Neutrophil (primary cell): ENCODE results near the gene TMOD1.
A peak's percentile ranks its signal among the peaks of the same experiment; 100 is the strongest.
"Not testable (repeated sequence)": the region's sequence is repeated elsewhere in the genome, so short reads cannot be mapped to it uniquely, and the experiment has no call there.

ENCODE experiments used
- H3K27ac ChIP-seq: fragments of 200-600 bp; sonication (generic); 2 replicates; pipeline ENCODE4 v1.5.1; 2016; ENCODE audit warnings: mild to moderate bottlenecking, moderate library complexity
- H3K27me3 ChIP-seq: fragments of 200-600 bp; sonication (generic); 2 replicates; pipeline ENCODE4 v1.6.0; 2016; ENCODE audit warnings: mild to moderate bottlenecking
- H3K36me3 ChIP-seq: fragments of 200-600 bp; sonication (generic); 2 replicates; pipeline ENCODE4 v1.5.1; 2017
- H3K4me1 ChIP-seq, 2 experiments: fragments of 200-600 bp in 1 of 2; sonication (generic) in 1 of 2; 1 replicate in 1 of 2; 2 replicates in 1 of 2; pipeline versions ENCODE4 v1.5.1 to v1.6.1; 2013 to 2016; ENCODE audit warnings: low read depth in 1 of 2, low read length in 1 of 2, mild to moderate bottlenecking in 1 of 2, moderate library complexity in 1 of 2; ENCODE audit not compliant: control insufficient read depth in 1 of 2, insufficient read depth in 1 of 2
- H3K4me3 ChIP-seq, 2 experiments: fragments of 200-600 bp in 1 of 2; sonication (generic) in 1 of 2; 1 replicate in 1 of 2; 2 replicates in 1 of 2; pipeline ENCODE4 v1.5.1; 2013 to 2016; ENCODE audit warnings: low read depth in 1 of 2, low read length in 1 of 2, mild to moderate bottlenecking in 1 of 2, moderate library complexity in 1 of 2
- H3K9me3 ChIP-seq: fragments of 200-600 bp; sonication (generic); 2 replicates; pipeline ENCODE4 v1.5.1; 2016
- CTCF ChIP-seq: fragments of 200-600 bp; sonication (generic); IDR thresholded peaks from 2 replicates; pipeline ENCODE4 v1.5.1; 2016; ENCODE audit warnings: antibody characterized with exemption

Gene TMOD1

GRCh38 chr9:97501177-97501971 lies at the start of gene TMOD1:
Gene TMOD1 (plus strand): TSS chr9:97501666. CDS start chr9:97524189, 22,523 bp downstream.
- peak within 1 kb of the TSS; percentile 32 to 65 for H3K4me3 ChIP-seq
- peaks cover 11 to 17% of the 10 kb centered on the region in 2 experiments for H3K4me1 ChIP-seq
- TF ChIP-seq CTCF, result no peak
- peaks cover 80% of the 10 kb centered on the region for H3K27me3 ChIP-seq
- H3K36me3 ChIP-seq, result peaks cover 8% of the 10 kb centered on the region
- no peak within 1 kb of the TSS for H3K27ac ChIP-seq
- H3K9me3 ChIP-seq, result no peaks in the 10 kb centered on the region

- H3K27me3 ChIP-seq, H3K4me1 ChIP-seq, H3K4me3 ChIP-seq, H3K27ac ChIP-seq, H3K9me3 ChIP-seq: not testable (repeated sequence)
- peaks cover 28% of the 10 kb centered on the region for H3K36me3 ChIP-seq
Measured at GRCh38 chr9:97453573-97453972, 47.9 kb upstream of the TMOD1 start.

- H3K27ac ChIP-seq, H3K9me3 ChIP-seq, H3K4me3 ChIP-seq, H3K27me3 ChIP-seq, H3K4me1 ChIP-seq: not testable (repeated sequence)
- peaks cover 15% of the 10 kb centered on the region for H3K36me3 ChIP-seq
Measured at GRCh38 chr9:97456841-97457240, 44.6 kb upstream of the TMOD1 start.

- no peaks in the 10 kb centered on the region for H3K9me3 ChIP-seq
- no peak for TF ChIP-seq CTCF
Measured at GRCh38 chr9:97459326-97459725, 42.1 kb upstream of the TMOD1 start.

GRCh38 chr9:97462159-97462558 lies 39.3 kb upstream of the TMOD1 start:
- TF ChIP-seq CTCF, result no peak
- H3K27ac ChIP-seq, result no peak overlapping the region

More at GRCh38 chr9:97459326-97459725, 42.1 kb upstream of the TMOD1 start:
- no peak overlapping the region for H3K27ac ChIP-seq
- no peaks in the 10 kb centered on the region for H3K4me1 ChIP-seq
- peaks cover 25% of the 10 kb centered on the region for H3K36me3 ChIP-seq
- no peak overlapping the region for H3K4me3 ChIP-seq
- no peaks in the 10 kb centered on the region for H3K27me3 ChIP-seq

GRCh38 chr9:97462914-97463313 lies 38.6 kb upstream of the TMOD1 start:
- H3K36me3 ChIP-seq, result peaks cover 60% of the 10 kb centered on the region
- no peak for TF ChIP-seq CTCF

More at GRCh38 chr9:97462159-97462558, 39.3 kb upstream of the TMOD1 start:
- Histone ChIP-seq H3K36me3 (peaks cover 54% of the 10 kb centered on the region), H3K4me1 (no peaks in the 10 kb centered on the region), H3K27me3 (no peaks in the 10 kb centered on the region), H3K4me3 (no peak overlapping the region), H3K9me3 (no peaks in the 10 kb centered on the region)

More at GRCh38 chr9:97462914-97463313, 38.6 kb upstream of the TMOD1 start:
- Histone ChIP-seq H3K27ac (no peak overlapping the region), H3K4me3 (no peak overlapping the region), H3K27me3 (no peaks in the 10 kb centered on the region), H3K4me1 (no peaks in the 10 kb centered on the region), H3K9me3 (no peaks in the 10 kb centered on the region)
